NOMO-1 treated with DMSO at 0.1 percent for 48 hours (cell line): ENCODE data around the gene HS6ST1.

Experiments used
- DNase-seq: peaks from one replicate; lab custom pipeline; 2025; ENCODE audit not compliant: unreplicated experiment; lab: John Stamatoyannopoulos, UW

Gene HS6ST1, protein sequence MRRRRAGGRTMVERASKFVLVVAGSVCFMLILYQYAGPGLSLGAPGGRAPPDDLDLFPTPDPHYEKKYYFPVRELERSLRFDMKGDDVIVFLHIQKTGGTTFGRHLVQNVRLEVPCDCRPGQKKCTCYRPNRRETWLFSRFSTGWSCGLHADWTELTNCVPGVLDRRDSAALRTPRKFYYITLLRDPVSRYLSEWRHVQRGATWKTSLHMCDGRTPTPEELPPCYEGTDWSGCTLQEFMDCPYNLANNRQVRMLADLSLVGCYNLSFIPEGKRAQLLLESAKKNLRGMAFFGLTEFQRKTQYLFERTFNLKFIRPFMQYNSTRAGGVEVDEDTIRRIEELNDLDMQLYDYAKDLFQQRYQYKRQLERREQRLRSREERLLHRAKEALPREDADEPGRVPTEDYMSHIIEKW

GRCh38 chr2:128318776-128319464, at the start of gene HS6ST1:
Gene HS6ST1 (minus strand): TSS chr2:128318868. CDS start chr2:128318563, 305 bp downstream.
- peak; percentile 65 for DNase-seq

GRCh38 chr2:128367601-128368359, 49.1 kb upstream of the HS6ST1 start:
- no peak for DNase-seq

DNA sequence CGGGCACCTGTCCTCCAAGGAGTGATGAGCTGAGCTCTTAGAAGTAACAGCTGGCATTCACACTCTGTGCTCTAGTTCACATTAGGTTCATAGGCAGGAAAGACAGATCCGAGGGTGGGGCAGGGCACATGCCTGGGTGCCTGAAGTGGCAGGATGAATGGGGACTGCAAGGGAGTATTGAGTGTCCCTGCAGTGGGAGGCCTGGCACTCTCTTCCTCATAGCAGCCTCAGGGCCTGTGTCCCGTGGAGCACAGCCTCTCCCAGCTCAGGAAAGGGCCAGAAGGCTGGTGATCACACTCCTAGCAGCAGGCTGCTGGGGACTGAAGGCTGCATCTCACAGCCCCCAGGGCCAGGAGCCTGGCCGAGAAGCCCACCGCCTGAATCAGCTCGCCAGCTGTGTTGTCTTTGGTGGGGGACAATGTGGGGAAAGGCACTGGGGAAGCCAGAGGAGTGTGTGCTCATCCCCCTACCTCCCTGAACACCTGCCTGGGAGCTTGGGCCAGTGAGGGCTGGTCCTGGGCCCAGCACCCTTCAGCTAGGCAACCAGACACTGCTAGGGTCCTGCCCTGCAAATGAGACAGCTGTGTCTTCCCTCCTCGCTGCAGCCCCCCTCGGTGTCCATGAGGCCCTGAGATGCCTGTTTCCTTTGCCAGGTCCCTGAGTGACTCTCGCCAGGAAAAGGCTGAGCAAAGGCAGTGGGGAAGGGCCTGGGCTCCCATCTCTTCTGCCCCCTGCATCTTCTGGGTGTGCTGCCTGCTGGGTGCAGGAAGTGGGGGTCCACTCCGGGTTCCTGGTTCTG, 48.2 kb upstream of the HS6ST1 start:
- DNase-seq: no peak

GRCh38 chr2:128365217-128365905, 46.7 kb upstream of the HS6ST1 start:
- DNase-seq: no peak

- no peak for DNase-seq
These were observed 45.8 kb upstream of the HS6ST1 start for GRCh38 chr2:128364441-128364911.

DNA sequence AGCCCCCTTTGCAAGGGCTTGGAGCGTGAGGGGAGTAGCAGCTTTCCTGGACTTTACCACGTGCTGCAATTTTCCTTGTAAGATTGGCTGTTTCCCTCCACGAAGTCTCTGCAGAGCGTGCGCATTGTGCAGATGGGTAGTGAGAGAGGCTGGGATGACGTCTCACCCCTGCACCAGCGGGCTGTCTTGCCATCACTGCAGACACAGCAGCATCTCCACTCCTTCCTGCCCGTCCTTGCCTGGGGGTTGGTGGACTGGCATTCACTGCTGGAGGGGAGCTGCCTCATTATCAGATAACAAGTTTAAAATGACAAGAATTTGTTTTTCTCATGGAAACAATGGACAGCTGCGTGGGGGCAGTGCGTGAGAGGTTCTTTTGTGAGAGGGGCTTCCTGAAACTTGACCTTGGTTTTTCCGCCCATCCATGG, 45.3 kb upstream of the HS6ST1 start:
- DNase-seq: no peak

GRCh38 chr2:128362889-128363228, 44.2 kb upstream of the HS6ST1 start:
- DNase-seq: no peak

GRCh38 chr2:128362176-128362888, 43.7 kb upstream of the HS6ST1 start:
- DNase-seq: no peak

GRCh38 chr2:128361376-128362131, 42.9 kb upstream of the HS6ST1 start:
- DNase-seq: no peak

DNA sequence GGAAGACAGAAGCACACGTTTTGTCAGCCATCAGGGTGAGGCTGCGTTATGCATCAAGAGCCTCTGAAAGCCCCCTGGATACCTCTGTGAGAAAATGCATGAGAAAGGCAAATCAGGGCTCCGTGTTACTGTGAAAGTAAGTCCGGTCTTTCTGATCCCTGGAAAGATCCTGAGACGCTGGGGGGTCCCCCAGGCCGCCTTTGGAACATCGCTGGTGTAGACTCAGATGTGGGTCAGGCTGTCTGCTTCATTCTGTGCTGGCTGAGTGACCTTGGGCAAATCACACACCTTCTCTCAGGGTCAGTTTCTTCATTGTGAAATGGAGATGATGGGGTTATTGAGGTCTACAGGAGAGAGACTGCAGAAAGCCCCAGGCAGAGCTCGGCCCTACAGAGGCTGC, 42.0 kb upstream of the HS6ST1 start:
- no peak for DNase-seq

- no peak for DNase-seq
These were observed 41.2 kb upstream of the HS6ST1 start for GRCh38 chr2:128359841-128360240.

- DNase-seq: no peak
These were observed 40.5 kb upstream of the HS6ST1 start for GRCh38 chr2:128358941-128359731.

GRCh38 chr2:128357506-128358370, 39.1 kb upstream of the HS6ST1 start:
- DNase-seq: no peak

DNA sequence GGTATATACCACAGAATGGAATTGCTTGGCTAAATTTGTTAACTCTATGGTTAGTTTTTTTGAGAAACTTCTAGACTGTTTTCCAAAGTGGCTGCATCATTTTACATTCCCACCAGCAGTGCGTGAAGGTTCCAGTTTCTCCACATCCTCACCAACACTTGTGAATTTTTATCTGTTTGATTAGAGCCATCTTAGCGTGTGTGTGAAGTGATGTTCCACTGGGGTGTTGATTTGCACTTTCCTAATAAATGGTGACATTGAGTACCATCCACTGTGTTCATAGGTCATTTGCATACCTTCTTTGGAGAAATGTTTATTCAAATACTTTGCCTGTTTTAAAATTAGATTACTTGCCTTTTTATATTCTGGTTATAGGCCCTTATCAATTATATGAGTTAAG, 37.5 kb upstream of the HS6ST1 start:
- no peak for DNase-seq

DNA sequence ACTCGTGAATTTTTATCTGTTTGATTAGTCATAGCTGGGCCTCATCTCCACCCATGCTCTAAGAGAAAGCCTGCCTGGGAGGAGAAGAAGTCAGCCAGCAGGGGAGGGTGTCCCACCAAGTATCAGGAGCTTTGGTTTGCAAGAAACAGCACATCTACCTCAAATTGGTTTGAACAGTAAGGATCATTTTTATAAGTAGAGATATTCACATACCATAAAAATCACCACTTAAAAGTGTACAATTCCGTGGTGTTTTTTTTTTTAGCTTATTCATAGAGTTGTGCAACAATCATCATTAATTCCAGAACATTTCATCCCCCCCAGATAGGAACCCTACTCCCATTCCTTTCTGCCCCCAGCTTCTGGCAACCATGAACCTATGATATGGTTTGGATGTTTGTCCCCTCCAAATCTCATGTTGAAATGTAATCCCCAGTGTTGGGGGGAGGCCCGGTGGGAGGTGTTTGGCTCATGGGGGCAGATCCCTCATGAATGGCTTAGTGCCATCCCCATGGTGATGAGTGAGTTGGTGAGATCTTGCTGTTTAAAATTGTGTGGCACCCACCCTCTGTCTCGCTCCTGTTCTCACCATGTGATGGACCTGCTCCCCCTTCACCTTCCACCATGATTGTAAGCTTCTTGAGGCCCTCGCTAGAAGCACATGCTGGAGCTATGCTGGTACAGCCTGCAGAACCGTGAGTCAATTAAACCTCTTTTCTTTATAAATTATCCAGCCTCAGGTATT, 36.2 kb upstream of the HS6ST1 start:
- DNase-seq: no peak

DNA sequence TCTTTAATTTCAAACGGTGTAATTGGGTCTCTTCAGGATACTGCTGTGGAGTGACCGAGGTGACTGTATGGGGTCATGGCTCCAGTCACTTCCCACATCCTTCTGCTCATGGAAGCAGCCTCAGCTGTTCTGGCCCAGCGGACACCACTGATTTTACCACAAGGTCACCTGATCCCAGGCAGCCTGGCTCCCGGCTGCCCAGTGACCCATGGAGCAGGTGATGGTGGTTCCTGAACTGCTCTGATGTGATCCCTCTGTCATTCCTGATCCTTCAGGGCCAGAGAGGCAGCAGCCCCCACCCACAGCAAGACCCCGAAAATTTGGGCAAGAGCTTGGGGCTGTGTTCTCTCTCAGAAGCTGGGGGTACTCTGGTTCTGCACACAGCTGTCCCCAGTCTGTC, 35.5 kb upstream of the HS6ST1 start:
- DNase-seq: no peak
